DOHH2 (cell line): ENCODE measurements around the gene MMP15.

Experiments
- H3F3A ChIP-seq: fragments of 200-600 bp; sonication (generic), shearing (Covaris generic); 2 replicates; pipeline ENCODE4 v1.6.0; 2016; ENCODE audit warnings: antibody characterized with exemption, mild to moderate bottlenecking; ENCODE audit not compliant: control insufficient read depth, insufficient read depth
- H3K27ac ChIP-seq: fragments of 200-600 bp; sonication (generic); 2 replicates; pipeline ENCODE4 v1.5.1; 2014; ENCODE audit warnings: low read depth, mild to moderate bottlenecking, low read length, moderate library complexity
- H3K27me3 ChIP-seq: fragments of 200-600 bp; sonication (generic); 2 replicates; pipeline ENCODE4 v1.6.1; 2014; ENCODE audit warnings: mild to moderate bottlenecking, low read length, mixed read lengths; ENCODE audit not compliant: control insufficient read depth
- H3K36me3 ChIP-seq: fragments of 200-600 bp; sonication (generic); 2 replicates; pipeline ENCODE4 v1.6.1; 2014; ENCODE audit warnings: mild to moderate bottlenecking, low read length, moderate library complexity, mixed read lengths; ENCODE audit not compliant: control insufficient read depth
- H3K4me1 ChIP-seq: fragments of 200-600 bp; sonication (generic); 2 replicates; pipeline ENCODE4 v1.6.1; 2014; ENCODE audit warnings: mild to moderate bottlenecking, low read length, mixed read lengths; ENCODE audit not compliant: control insufficient read depth
- H3K4me2 ChIP-seq: fragments of 200-600 bp; sonication (generic); 2 replicates; pipeline ENCODE4 v1.6.0; 2014; ENCODE audit warnings: mild to moderate bottlenecking, low read length, moderate library complexity
- H3K4me3 ChIP-seq: fragments of 200-600 bp; sonication (generic); 2 replicates; pipeline ENCODE4 v1.5.1; 2014; ENCODE audit warnings: mild to moderate bottlenecking, low read length, mixed read lengths
- H3K79me2 ChIP-seq: fragments of 200-600 bp; sonication (generic); 2 replicates; pipeline ENCODE4 v1.6.1; 2014; ENCODE audit warnings: mild to moderate bottlenecking, low read length, mixed read lengths; ENCODE audit not compliant: control insufficient read depth
- H3K9me2 ChIP-seq: fragments of 200-600 bp; sonication (generic); replicated peaks from 2 replicates; pipeline ENCODE4 v1.6.1; 2014; ENCODE audit warnings: mild to moderate bottlenecking, low read length, mixed read lengths; ENCODE audit not compliant: control insufficient read depth
- H3K9me3 ChIP-seq: fragments of 200-600 bp; sonication (generic); 2 replicates; pipeline ENCODE4 v1.6.1; 2014; ENCODE audit warnings: antibody characterized with exemption, low read length, mixed read lengths; ENCODE audit not compliant: control insufficient read depth, insufficient read depth
- H4K20me1 ChIP-seq: fragments of 200-600 bp; sonication (generic); 2 replicates; pipeline ENCODE4 v1.6.0; 2014; ENCODE audit warnings: low read depth, mild to moderate bottlenecking, antibody characterized with exemption, low read length, moderate library complexity; ENCODE audit not compliant: control insufficient read depth, insufficient read depth
- CTCF ChIP-seq: fragments of 200-600 bp; sonication (generic); IDR thresholded peaks from one replicate; pipeline ENCODE4 v1.5.1; 2014; ENCODE audit warnings: antibody characterized with exemption, mild to moderate bottlenecking, low read depth, low read length; ENCODE audit not compliant: poor library complexity, severe bottlenecking
- EZH2phosphoT487 ChIP-seq: fragments of 200-600 bp; sonication (generic); IDR thresholded peaks from 2 replicates; pipeline ENCODE4 v1.6.1; 2017; ENCODE audit warnings: borderline replicate concordance, mild to moderate bottlenecking, antibody characterized with exemption, low read length, moderate library complexity, mixed read lengths

Gene MMP15

DNA sequence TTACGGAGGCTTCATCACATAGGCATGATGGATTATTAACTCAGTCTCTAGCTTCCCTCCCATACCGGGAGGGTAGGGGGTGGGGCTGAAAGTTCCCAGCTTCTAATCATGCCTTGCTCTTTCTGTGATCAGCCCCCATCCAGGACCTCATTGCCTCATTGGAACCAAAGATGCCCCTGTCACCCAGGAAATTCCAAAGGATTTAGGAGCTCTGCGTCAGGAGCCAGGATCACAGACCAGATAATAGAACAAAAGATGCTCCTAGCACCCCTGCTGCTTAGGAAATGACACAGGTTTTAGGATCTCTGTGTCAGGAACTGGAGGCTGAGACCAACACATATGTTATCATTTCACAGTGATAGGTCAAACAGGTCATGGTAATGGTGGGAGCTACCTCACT, 14.7 kb upstream of the MMP15 start:
- Histone ChIP-seq H3K27ac (no peak overlapping the region), H3K4me1 (no peaks in the 10 kb centered on the region), H4K20me1 (no peaks in the 10 kb centered on the region), H3K4me3 (no peak overlapping the region), H3K27me3 (no peaks in the 10 kb centered on the region), H3K9me3 (no peaks in the 10 kb centered on the region; the same call in 1 of the 2 replicates), H3K9me2 (no peaks in the 10 kb centered on the region), H3F3A (no peaks in the 10 kb centered on the region), H3K79me2 (no peaks in the 10 kb centered on the region; the same call in 1 of the 2 replicates), H3K4me2 (no peak overlapping the region), H3K36me3 (peaks cover 41% of the 10 kb centered on the region)
- no peak for TF ChIP-seq EZH2phosphoT487
- TF ChIP-seq CTCF, result no peak

GRCh38 chr16:58011652-58012051, 13.9 kb upstream of the MMP15 start:
- H4K20me1 ChIP-seq, result no peaks in the 10 kb centered on the region
- H3K27me3 ChIP-seq, result no peaks in the 10 kb centered on the region
- H3K4me3 ChIP-seq, result no peak overlapping the region
- no peaks in the 10 kb centered on the region; the same call in 1 of the 2 replicates for H3K9me3 ChIP-seq
- no peak for TF ChIP-seq CTCF
- TF ChIP-seq EZH2phosphoT487, result no peak
- H3K27ac ChIP-seq, result no peak overlapping the region
- no peaks in the 10 kb centered on the region; the same call in 1 of the 2 replicates for H3K79me2 ChIP-seq
- no peaks in the 10 kb centered on the region for H3F3A ChIP-seq
- H3K4me1 ChIP-seq, result no peaks in the 10 kb centered on the region
- no peaks in the 10 kb centered on the region for H3K9me2 ChIP-seq
- H3K4me2 ChIP-seq, result no peak overlapping the region
- H3K36me3 ChIP-seq, result peaks cover 36% of the 10 kb centered on the region

DNA sequence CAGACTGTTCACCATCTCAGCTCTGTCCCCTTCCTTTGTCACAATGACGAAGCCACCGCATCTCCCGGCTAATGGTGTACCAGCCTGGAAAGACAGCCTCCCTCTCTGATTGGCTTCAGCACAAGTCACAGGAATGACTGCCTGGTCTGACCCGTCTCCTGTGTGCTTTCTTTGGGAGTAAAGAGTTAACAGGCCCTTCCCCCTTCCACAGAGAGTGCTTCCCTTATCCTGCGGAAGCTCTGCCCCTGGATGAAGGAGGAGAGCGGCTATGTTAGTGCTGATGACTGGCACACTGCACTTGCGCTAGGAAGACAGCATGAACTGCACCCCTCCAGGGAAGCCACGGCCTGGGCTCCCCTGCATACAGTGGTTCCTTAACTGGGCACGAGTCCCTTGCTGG, 13.1 kb upstream of the MMP15 start:
- no peaks in the 10 kb centered on the region for H4K20me1 ChIP-seq
- peaks cover 33% of the 10 kb centered on the region for H3K36me3 ChIP-seq

More for the DNA sequence above, 13.1 kb upstream of the MMP15 start:
- Histone ChIP-seq H3K4me1 (no peaks in the 10 kb centered on the region), H3F3A (no peaks in the 10 kb centered on the region), H3K4me3 (no peak overlapping the region), H3K4me2 (no peak overlapping the region), H3K9me3 (no peaks in the 10 kb centered on the region), H3K79me2 (no peaks in the 10 kb centered on the region), H3K27me3 (no peaks in the 10 kb centered on the region), H3K9me2 (no peaks in the 10 kb centered on the region), H3K27ac (no peak overlapping the region)
- TF ChIP-seq CTCF, result no peak
